ENCODE results near the gene PEA15.

DNA sequence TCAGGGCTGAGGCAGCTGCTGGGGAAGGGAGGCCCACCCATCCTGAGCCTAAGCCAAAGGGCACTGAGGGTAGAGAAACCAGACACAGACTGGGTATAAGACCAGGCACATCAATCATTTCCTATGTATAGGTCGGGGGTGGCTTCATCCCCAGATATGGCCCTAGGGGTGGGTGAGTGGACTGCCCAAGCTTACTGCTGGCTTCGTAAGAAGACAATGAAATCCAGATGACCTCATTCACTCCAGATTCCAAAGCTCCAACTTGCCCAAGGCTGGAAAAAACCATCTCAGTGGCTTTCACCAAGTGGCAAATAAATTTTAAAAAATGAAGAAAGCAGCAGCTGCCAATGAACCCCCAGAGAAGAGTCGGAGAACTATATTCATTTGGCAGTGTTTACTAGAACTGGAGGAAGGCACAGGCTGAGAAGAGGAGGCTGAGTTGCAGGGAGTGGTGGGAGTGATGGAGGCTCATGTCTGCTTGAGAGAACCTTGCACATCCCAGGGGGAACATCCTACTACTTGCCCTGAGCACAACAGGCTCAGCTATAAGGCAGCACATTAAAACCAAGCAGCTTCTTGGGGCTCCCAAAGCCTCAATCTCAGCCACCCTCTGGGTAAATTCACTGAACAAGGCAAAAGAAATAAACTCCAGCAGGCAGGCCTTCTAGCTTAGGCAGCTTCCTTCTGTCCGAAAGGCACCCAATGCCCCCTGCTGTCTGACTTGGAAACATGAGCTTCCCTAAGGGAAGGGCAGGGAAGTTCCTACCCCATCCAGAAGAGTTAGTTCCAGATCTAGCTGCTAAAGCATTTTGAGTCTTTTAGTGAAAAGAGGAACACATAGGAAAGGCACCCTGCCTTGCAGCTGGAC is 14.1 kb downstream of the PEA15 start:
- TF ChIP-seq POLR2AphosphoS5 (IDR thresholded peaks at IDR 0.05; ENCODE audit: low read depth, low read length): no peak
- TF ChIP-seq POLR2A (IDR thresholded peaks at IDR 0.05; ENCODE audit: low read depth, low read length): no peak

Data from GM12892 (cell line).